Stomach (tissue), 9 donors: ENCODE data around the gene CRYZL1. TPM values are rescaled to one million over a fixed set of nuclear protein-coding genes. Genes with fewer than 3 reads are reported as not detected.
"Not testable (repeated sequence)": the region's sequence is repeated elsewhere in the genome, so short reads cannot be mapped to it uniquely, and the experiment has no call there.

ENCODE experiments used
- DNase-seq, 2 donors: peaks; one replicate each; pipeline versions ENCODE4 v3.0.0 to v3.0.0-alpha.2; 2013 to 2019
- H3K27ac ChIP-seq, 5 donors: fragments of 200-600 bp in 4 of 5; sonication (generic) in 4 of 5; one replicate each; pipeline ENCODE4 v1.5.1; 2013 to 2019; ENCODE audit warnings: mild to moderate bottlenecking in 1 of 5, moderate library complexity in 1 of 5
- H3K27me3 ChIP-seq, 3 donors: fragments of 200-600 bp; sonication (generic); one replicate each; pipeline ENCODE4 v1.5.1; 2017 to 2019; ENCODE audit warnings: mixed run types in 1 of 3
- H3K36me3 ChIP-seq, 4 donors: fragments of 200-600 bp; sonication (generic); 1 replicate in 3 of 4; 2 replicates in 1 of 4; pipeline ENCODE4 v1.5.1; 2016 to 2019
- H3K4me1 ChIP-seq, 4 donors: fragments of 200-600 bp; sonication (generic); one replicate each; pipeline ENCODE4 v1.5.1; 2016 to 2019
- H3K4me3 ChIP-seq, 4 donors: fragments of 200-600 bp; sonication (generic) in 3 of 4; one replicate each; pipeline ENCODE4 v1.5.1; 2016 to 2019; ENCODE audit warnings: mild to moderate bottlenecking in 1 of 4
- H3K9me3 ChIP-seq, 4 donors: fragments of 200-600 bp; sonication (generic); one replicate each; pipeline ENCODE4 v1.5.1; 2016 to 2019
- CTCF ChIP-seq, 7 experiments: fragments of 450-650 bp in 4 of 7; fragments of 200-600 bp in 3 of 7; sonication (generic) in 3 of 7; IDR thresholded peaks; one replicate each; pipeline ENCODE4 v1.5.1; 2016 to 2019; ENCODE audit warnings: antibody characterized with exemption in 7 of 7, control low read depth in 2 of 7, mild to moderate bottlenecking in 1 of 7
- EP300 ChIP-seq: sonication (generic); formaldehyde crosslinking; IDR thresholded peaks from one replicate; pipeline ENCODE4 v1.6.1; 2017; ENCODE audit warnings: antibody characterized with exemption
- POLR2A ChIP-seq, 4 donors: fragments of 450-650 bp; IDR thresholded peaks; one replicate each; pipeline ENCODE4 v1.6.1; 2016; ENCODE audit warnings: antibody characterized with exemption in 4 of 4, control low read depth in 2 of 4, mild to moderate bottlenecking in 1 of 4, moderate library complexity in 1 of 4
- POLR2AphosphoS5 ChIP-seq, 3 donors: sonication (generic); formaldehyde crosslinking; IDR thresholded peaks; one replicate each; pipeline ENCODE4 v1.6.1; 2016; ENCODE audit warnings: antibody characterized with exemption in 3 of 3
- WGBS, 5 donors: extraction: QIAGEN DNeasy Blood & Tissue Kit in 3 of 5; methylation state at CpG; one replicate each; pipeline versions ENCODE4 v1.1.5 to v1.1.7; 2013 to 2018; 5-methylcytosine and 5-hydroxymethylcytosine counted together
- intact Hi-C: fragments of 100-400 bp; cut with DNase I; formaldehyde crosslinking; loops from one replicate; pipeline ENCODE4 v1.15.1; 2023; ENCODE audit warnings: low total_unique reads
- polyA plus RNA-seq, 3 donors: library from polyadenylated mRNA; stranded (reverse); fragments of 200-250 nt; gene quantifications; one replicate each; pipeline ENCODE4 v1.2.3, GENCODE V29; 2013
- total RNA-seq, 5 donors: library from RNA; depleted of rRNA; stranded (reverse); fragments of >200 nt; gene quantifications; one replicate each; pipeline versions ENCODE4 v1.1.0 to v1.2.3, GENCODE V29; 2014 to 2016
- donor health status: healthy with polysubstance abuse.
- donor health status: Bipolar disorder and iron deficiency.
- donor health status: healthy.

CRYZL1 gene
- total and polyA plus RNA-seq, 8 donors: 9.3 to 73.5 (median 28.8) TPM

- TF ChIP-seq EP300 (no peak), POLR2AphosphoS5 (IDR thresholded peaks at IDR 0.05) (no peak), POLR2A (IDR thresholded peaks at IDR 0.05) (no peak), CTCF (IDR thresholded peaks at IDR 0.05) (no peak)
- peak overlapping the region; percentile 96 to 98 (median 96) for H3K4me3 ChIP-seq
- H3K27me3 ChIP-seq: no peaks in the 10 kb centered on the region
- H3K27ac ChIP-seq: peak overlapping the region; percentile 85 to 95 (median 92)
- DNase-seq: peak; percentile 31 to 67
- no peaks in the 10 kb centered on the region for H3K36me3 ChIP-seq
- 0 to 1% (median 1%) methylated on average over 12 to 73 of the region's 78 CpGs for WGBS, 5 donors
- peaks cover 11 to 56% (median 39%) of the 10 kb centered on the region in 4 donors for H3K4me1 ChIP-seq
- intact Hi-C loops: no loop called here
- no peaks in the 10 kb centered on the region for H3K9me3 ChIP-seq
Measured at GRCh38 chr21:33642896-33643657, 1.5 kb upstream of the CRYZL1 start.

GRCh38 chr21:33642027-33642895 lies 720 bp upstream of the CRYZL1 start, which contains the start of gene ITSN1:
Gene ITSN1, plus strand, starts transcription at chr21:33642501. Its CDS starts 76,328 bp downstream, at chr21:33718829.
- 1% methylated on average over 41 to 70 of the region's 71 CpGs for WGBS, 5 donors
- peak; percentile 100 for DNase-seq
- intact Hi-C loops: no loop called here
- Histone ChIP-seq H3K4me3 (peak within 1 kb of the TSS; percentile 96 to 98 (median 96)), H3K27ac (peak within 1 kb of the TSS; percentile 89 to 95 (median 92)), H3K36me3 (no peaks in the 10 kb centered on the region), H3K4me1 (peaks cover 11 to 61% (median 39%) of the 10 kb centered on the region in 4 donors), H3K9me3 (no peaks in the 10 kb centered on the region), H3K27me3 (no peaks in the 10 kb centered on the region)
- no peak for TF ChIP-seq EP300
- TF ChIP-seq POLR2AphosphoS5 (IDR thresholded peaks at IDR 0.05): peak; percentile 83 to 93 (median 92)
- TF ChIP-seq POLR2A (IDR thresholded peaks at IDR 0.05): peak in 2 of 4 donors; percentile 68 to 79
- no peak for TF ChIP-seq CTCF (IDR thresholded peaks at IDR 0.05)

GRCh38 chr21:33640697-33641351 lies 717 bp downstream of the CRYZL1 start:
- H3K4me3 ChIP-seq: peak overlapping the region; percentile 96 to 98 (median 96)
- H3K4me1 ChIP-seq: peaks cover 11 to 61% (median 39%) of the 10 kb centered on the region in 4 donors
- H3K27ac ChIP-seq: peak overlapping the region in 4 of 5 donors; percentile 90 to 95 (median 93)
- TF ChIP-seq CTCF (IDR thresholded peaks at IDR 0.05) (no peak), POLR2AphosphoS5 (IDR thresholded peaks at IDR 0.05) (no peak), EP300 (no peak), POLR2A (IDR thresholded peaks at IDR 0.05) (no peak)
- peak in 1 of 2 donors; percentile 68 for DNase-seq
- H3K9me3 ChIP-seq: no peaks in the 10 kb centered on the region
- 15 to 21% (median 19%) methylated on average over 18 of the region's 18 CpGs for WGBS, 5 donors
- intact Hi-C loops: no loop called here
- no peaks in the 10 kb centered on the region for H3K27me3 ChIP-seq
- H3K36me3 ChIP-seq: peaks cover 0 to 5% (median 0%) of the 10 kb centered on the region in 4 donors

- Histone ChIP-seq H3K9me3 (no peaks in the 10 kb centered on the region), H3K27ac (no peak overlapping the region), H3K4me3 (no peak overlapping the region), H3K27me3 (no peaks in the 10 kb centered on the region), H3K36me3 (peaks cover 0 to 34% (median 30%) of the 10 kb centered on the region in 4 donors), H3K4me1 (peaks cover 0 to 20% (median 5%) of the 10 kb centered on the region in 4 donors)
- TF ChIP-seq POLR2A (IDR thresholded peaks at IDR 0.05) (no peak), EP300 (no peak), POLR2AphosphoS5 (IDR thresholded peaks at IDR 0.05) (no peak), CTCF (IDR thresholded peaks at IDR 0.05) (no peak)
- WGBS, 5 donors: 70 to 87% (median 83%) methylated on average over 2 of the region's 2 CpGs
- DNase-seq: no peak
- intact Hi-C loops: no loop called here
Measured at GRCh38 chr21:33634254-33634653, 7.3 kb downstream of the CRYZL1 start.

GRCh38 chr21:33626151-33626550 lies 15.4 kb downstream of the CRYZL1 start:
- H3K27ac ChIP-seq, H3K9me3 ChIP-seq, H3K4me1 ChIP-seq, intact Hi-C loops, DNase-seq, H3K4me3 ChIP-seq, H3K27me3 ChIP-seq: not testable (repeated sequence)
- peaks cover 0 to 74% (median 69%) of the 10 kb centered on the region in 4 donors for H3K36me3 ChIP-seq
- WGBS, 5 donors: 91 to 97% (median 96%) methylated on average over 7 of the region's 7 CpGs
